Choroid plexus epithelial cell (primary cell): ENCODE results near the gene ZMYM4.

Source experiments
- DNase-seq: peaks from one replicate; pipeline ENCODE4 v3.0.0-alpha.2; 2010; ENCODE audit warnings: low read depth
- H3K4me3 ChIP-seq: 2 replicates; pipeline ENCODE4 v1.5.1; 2011; ENCODE audit warnings: low read depth, mild to moderate bottlenecking, control low read depth, low read length, moderate library complexity
- CTCF ChIP-seq: conservative IDR thresholded peaks from 2 replicates; pipeline ENCODE4 v1.5.1; 2011; ENCODE audit warnings: low read depth, mild to moderate bottlenecking, control low read depth, inconsistent platforms, low read length, moderate library complexity

Gene ZMYM4

GRCh38 chr1:35270836-35271235 is 2.3 kb downstream of the ZMYM4 start:
- H3K4me3 ChIP-seq, result no peak overlapping the region
- peak; percentile 10 for DNase-seq
- TF ChIP-seq CTCF, result no peak

- TF ChIP-seq CTCF, result no peak
- DNase-seq, result no peak
- H3K4me3 ChIP-seq, result no peak overlapping the region
Observed at GRCh38 chr1:35274197-35274596, 5.7 kb downstream of the ZMYM4 start.

GRCh38 chr1:35278886-35279554 is 10.5 kb downstream of the ZMYM4 start:
- H3K4me3 ChIP-seq, result no peak overlapping the region
- DNase-seq, result peak; percentile 89
- no peak for TF ChIP-seq CTCF

- no peak for DNase-seq
- no peak for TF ChIP-seq CTCF
- no peak overlapping the region for H3K4me3 ChIP-seq
Observed at GRCh38 chr1:35279555-35279904, 11.0 kb downstream of the ZMYM4 start.

- TF ChIP-seq CTCF, result no peak
- no peak overlapping the region for H3K4me3 ChIP-seq
- DNase-seq, result no peak
Observed at GRCh38 chr1:35280006-35280405, 11.5 kb downstream of the ZMYM4 start.

- no peak for DNase-seq
- H3K4me3 ChIP-seq, result no peak overlapping the region
- TF ChIP-seq CTCF, result no peak
Observed at GRCh38 chr1:35281565-35281964, 13.1 kb downstream of the ZMYM4 start.

GRCh38 chr1:35282172-35282571 is 13.7 kb downstream of the ZMYM4 start:
- H3K4me3 ChIP-seq, result no peak overlapping the region
- no peak for DNase-seq
- no peak for TF ChIP-seq CTCF
